ENCODE results near the gene ZNF8.
"Not testable (repeated sequence)": the region's sequence is repeated elsewhere in the genome, so short reads cannot be mapped to it uniquely, and the experiment has no call there.

Gene ZNF8

DNA sequence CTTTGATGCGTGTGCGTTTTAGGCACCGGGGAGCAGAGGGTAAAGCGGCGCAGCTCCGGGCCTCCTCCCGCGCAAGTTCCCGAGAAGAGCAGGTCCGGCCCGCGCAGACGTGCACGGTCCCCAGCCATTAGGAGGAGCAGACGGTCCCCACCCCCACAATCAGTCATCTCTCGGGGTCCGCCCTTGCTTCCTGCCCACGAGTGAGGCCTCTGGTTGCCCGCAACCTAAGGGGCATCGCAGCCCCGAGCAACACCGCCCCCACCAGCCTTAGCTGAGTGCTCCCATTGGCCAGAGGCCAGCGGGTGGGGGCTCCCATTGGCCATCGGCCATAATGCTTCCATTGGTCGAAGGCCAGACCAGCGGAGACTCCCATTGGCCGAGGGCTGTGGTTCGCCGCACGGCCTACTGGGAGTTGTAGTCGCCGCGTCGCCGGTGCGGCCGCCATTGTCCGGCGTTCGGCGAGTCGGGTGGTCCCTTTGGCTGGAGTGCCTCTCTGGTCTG, at the start of gene ZNF8:
TSS of gene ZNF8 (plus strand) at position 415 of the 501 bp plus-strand sequence. CDS start 127 bp downstream, outside the sequence.
- in situ Hi-C loops (cut with MboI; ENCODE audit: low sequenced_read_pairs), result no loop called here

DNA sequence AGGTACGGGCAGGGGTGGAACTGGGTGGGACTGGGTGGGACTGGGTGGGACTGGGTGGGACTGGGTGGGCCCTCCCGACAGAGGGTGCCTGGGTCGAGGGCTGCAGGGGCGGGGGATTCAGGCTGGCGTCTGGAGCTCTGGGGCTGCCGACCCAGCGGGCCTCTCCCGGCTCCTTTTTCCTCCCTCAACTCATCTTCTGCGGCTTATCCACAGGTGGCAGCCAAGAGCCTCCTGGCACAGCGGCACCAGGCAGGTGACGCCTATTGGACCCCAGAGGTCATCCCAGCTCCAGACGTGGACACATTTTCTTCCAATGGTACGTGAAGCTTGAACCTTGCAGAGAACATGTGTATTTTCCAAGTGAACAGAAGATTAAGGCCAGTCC, 49.5 kb upstream of the ZNF8 start:
- in situ Hi-C loops (cut with MboI; ENCODE audit: low sequenced_read_pairs), result no loop called here

DNA sequence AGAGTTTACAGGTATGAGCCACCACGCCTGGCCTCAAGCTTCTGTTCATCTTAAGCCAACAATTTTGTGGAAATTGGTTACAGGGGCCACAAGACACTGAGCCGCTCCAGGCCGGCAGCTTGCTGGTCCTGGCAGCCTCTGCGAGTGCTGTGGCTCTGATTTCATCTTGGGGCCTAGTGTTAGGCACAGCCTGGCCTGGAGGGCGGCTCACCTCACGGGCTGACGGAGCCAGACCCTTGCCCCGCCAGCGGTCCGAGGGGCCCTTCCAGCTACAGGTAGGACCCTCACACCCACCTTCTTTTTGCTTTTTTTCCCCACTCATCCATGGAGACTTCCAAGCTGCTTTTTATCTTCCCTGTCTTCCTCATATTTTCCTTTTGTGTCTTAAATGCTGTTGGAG, 41.4 kb upstream of the ZNF8 start:
- in situ Hi-C loops (cut with MboI; ENCODE audit: low sequenced_read_pairs), result no loop called here

DNA sequence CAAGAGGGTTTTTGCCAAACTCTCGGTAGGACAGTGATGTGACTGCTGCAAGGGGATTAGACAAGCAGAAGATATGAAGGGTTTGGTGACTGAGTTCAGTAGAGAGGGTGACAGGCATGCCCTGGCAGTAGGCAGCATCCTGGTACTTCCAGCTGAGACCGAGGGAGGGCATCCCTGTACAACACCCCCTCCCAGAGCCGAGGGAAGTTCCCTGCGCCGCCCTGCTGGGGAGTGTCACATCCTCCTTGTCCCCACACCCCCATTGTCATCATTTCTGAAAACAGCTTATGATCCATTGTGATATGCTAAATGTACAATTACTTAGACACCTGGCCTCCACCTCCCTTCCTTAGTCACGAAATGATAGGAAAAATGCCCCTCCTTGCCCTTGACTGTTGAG, 35.4 kb upstream of the ZNF8 start:
- in situ Hi-C loops (cut with MboI; ENCODE audit: low sequenced_read_pairs), result no loop called here

DNA sequence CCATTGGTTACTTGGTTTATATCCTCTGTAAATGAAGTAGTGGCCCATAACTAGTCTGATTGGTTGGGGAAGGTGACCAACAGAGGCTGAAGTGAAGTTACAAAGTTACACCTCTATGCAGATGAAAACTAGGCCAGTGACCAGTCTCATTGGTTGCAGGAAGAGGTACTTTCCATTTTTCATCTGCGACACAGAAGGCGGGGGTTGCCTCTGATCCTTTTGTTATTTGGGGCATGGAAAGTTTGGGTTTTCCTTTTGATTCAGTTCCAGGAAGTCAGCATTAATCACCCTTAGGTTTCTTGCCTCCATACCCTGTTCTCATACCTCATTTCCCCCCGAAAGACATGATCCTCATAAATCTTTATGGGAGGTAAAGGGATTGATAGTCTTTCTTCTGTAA, 29.9 kb upstream of the ZNF8 start:
- in situ Hi-C loops (cut with MboI; ENCODE audit: low sequenced_read_pairs), result no loop called here

DNA sequence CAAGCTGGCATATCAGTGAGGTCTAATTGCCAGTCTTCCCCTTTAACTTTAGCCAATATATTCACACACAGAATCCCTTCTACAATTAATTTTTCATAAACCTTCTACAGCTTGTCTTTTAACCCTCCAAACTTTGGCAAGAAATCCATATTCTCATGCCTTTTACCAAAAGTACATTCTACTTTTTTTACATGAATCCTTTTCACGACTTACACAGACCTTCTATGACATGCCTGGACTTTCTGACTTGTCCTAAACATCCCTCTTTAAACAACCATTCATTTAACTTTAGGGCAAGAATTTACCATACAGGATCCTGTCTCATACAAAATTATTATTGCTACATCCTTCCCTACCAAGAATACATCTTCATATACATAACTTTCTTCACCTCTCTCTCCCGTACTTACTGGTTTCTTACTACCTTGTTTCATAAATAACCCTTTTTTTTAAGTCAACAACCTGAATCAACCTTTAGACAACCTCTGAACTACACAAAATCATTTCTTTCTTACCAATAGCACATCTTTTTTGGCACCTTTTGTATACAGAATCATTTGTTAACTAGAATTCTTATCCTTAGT, 26.6 kb upstream of the ZNF8 start:
- in situ Hi-C loops (cut with MboI; ENCODE audit: low sequenced_read_pairs), result no loop called here

DNA sequence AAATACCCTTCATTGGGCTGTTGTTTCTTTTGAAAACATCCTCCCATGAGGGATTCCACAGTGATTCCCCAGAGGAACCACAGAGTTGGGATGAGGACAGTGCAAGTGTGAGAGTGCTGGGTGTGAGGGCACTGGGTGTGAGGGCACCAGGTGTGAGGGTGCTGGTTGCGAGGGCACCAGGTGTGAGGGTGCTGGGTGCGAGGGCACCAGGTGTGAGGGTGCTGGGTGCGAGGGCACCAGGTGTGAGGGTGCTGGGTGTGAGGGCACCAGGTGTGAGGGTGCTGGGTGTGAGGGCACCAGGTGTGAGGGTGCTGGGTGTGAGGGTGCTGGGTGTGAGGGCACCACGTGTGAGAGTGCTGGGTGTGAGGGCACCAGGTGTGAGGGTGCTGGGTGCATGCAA, 20.5 kb upstream of the ZNF8 start:
- in situ Hi-C loops (cut with MboI; ENCODE audit: low sequenced_read_pairs), result not testable (repeated sequence)

DNA sequence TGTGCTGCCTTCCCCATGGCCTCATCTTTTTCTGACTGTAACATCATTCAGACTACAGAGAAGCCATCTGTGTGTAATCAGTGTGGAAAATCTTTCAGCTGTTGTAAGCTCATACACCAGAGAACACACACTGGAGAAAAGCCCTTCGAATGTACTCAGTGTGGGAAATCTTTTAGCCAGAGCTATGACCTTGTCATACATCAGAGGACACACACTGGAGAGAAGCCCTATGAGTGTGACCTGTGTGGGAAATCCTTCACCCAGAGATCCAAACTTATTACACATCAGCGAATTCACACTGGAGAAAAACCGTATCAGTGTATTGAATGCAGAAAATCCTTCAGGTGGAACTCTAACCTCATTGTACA, 17.2 kb upstream of the ZNF8 start:
- in situ Hi-C loops (cut with MboI; ENCODE audit: low sequenced_read_pairs), result no loop called here

DNA sequence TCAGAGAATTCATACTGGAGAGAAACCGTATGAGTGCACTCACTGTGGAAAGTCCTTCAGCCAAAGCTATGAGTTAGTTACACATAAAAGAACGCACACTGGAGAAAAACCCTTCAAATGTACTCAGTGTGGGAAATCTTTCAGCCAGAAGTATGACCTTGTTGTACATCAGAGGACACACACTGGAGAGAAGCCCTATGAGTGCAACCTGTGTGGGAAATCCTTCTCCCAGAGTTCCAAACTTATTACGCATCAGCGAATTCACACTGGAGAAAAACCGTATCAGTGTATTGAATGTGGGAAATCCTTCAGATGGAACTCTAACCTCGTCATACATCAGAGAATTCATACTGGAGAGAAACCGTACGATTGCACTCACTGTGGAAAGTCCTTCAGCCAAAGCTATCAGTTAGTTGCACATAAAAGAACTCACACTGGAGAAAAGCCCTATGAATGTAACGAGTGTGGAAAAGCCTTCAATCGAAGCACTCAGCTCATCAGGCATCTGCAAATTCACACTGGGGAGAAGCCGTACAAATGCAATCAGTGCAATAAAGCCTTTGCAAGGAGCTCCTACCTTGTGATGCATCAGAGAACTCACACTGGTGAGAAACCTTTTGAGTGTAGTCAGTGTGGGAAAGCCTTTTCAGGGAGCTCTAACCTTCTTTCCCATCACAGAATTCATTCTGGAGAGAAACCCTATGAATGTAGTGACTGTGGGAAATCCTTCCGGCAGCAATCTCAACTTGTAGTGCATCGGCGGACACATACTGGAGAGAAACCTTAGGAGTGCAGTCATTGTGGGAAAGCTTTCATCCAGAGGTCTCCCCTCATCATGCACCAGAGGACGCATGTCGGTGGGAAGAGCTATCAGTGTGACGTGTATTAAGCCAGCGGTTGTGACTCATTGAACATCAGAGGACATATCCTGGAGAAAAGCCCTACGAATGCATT, 16.5 kb upstream of the ZNF8 start:
- in situ Hi-C loops (cut with MboI; ENCODE audit: low sequenced_read_pairs), result no loop called here

DNA sequence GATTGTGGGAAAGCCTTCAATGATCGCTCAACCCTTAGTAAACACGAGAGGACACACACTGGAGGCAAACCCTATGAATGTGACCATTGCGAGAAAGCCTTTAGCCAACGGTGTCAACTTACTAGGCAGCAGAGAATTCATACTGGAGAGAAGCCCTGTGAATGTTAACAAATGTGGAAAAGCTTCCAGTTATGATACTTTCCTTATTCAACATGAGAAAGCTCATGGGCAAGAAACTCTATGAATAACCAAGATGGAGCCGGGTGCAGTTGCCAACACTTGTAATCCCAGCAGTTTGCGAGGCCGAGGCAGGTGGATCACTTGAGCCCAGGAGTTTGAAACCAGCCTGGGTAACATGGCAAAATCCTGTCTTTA, 15.8 kb upstream of the ZNF8 start:
- in situ Hi-C loops (cut with MboI; ENCODE audit: low sequenced_read_pairs), result no loop called here

DNA sequence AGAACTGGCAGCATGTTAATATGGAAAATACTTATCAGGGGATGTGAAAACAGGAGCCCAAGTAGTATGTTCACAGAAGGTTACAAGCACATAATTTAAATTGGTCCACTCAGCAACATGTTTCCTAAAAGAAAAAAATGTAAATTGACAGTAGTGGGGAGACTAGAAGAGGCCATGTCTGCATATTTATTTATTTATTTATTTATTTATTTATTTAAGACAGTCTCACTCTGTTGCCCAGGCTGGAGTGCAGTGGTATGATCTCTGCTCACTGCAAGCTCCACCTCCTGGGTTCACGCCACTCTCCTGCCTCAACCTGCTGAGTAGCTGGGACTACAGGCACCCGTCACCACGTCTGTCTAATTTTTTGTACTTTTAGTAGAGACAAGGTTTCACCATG, 13.7 kb upstream of the ZNF8 start:
- in situ Hi-C loops (cut with MboI; ENCODE audit: low sequenced_read_pairs), result no loop called here

DNA sequence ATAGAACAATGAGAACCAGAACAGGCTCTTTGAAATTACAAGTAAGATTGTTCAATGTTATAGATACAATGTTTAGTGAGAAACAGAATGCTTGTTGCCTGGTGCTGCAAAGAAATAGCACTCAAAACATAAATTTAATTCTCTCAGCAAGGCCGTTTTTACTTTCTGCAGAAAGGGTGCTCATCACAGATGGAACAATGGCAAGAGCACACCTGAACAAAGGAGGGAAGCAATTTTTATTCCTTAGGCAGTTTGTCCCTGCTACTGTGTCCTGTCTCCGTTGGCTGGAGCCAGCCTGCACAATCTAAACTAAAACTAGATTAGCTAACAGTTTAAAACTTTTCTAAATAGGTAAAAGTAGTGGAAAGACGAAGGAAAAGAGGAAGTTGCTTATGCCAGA, 10.4 kb upstream of the ZNF8 start:
- in situ Hi-C loops (cut with MboI; ENCODE audit: low sequenced_read_pairs), result no loop called here

DNA sequence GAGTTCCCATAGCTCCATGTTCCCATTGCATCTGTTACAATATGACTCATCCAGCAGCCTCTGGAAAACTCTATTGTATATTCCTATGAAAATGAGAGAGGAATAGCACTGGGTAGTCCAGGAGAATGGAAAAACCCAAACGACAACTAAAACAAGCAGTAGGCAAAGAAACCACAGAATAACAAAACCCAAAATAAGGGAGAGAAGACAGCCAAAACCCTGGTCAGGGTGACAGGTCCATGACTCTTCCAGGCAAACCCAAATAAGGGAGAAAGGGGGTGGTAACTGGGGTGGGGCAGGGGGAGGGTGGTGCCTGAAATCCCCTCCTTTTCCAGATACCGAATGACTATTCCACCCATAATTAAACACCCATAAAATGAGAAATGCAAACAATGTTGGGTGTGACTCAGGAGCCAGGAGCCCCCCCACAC, 4.0 kb upstream of the ZNF8 start:
- in situ Hi-C loops (cut with MboI; ENCODE audit: low sequenced_read_pairs), result no loop called here

DNA sequence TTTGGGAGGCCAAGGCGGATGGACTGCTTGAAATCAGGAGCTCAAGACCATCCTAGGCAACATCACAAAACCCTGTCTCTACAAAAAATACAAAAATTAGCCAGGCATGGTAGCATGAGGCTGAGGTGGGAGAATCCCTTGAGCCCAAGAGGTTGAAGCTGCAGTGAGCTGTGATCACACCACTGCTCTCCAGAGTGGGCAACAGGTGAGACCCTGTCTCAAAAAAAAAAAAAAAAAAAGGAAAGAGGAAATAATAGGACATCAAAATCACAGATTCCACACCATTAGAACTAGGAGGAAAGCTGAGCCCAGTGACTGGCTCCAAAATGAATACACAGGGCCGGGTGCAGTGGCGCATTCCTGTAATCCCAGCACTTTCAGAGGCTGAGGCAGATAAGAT, 3.2 kb upstream of the ZNF8 start:
- in situ Hi-C loops (cut with MboI; ENCODE audit: low sequenced_read_pairs), result no loop called here

DNA sequence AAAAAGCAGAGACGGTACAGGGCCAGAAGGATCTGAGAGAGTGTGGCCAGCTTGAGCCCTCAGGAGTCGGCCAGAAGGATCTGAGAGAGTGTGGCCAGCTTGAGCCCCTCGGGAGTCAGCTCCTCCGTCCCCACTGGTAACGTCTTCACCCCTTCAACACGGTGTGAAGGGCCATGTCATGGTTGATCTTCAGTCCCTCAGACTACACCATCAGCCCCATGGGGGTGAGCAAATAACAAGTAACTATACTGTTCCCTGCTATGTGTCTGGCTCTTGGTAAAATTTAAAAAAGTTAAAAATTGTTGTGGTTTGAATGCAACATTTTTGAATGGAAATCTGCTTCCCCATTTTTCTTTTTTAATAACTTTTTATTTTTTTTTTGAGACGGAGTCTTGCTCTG, 1.6 kb upstream of the ZNF8 start:
- in situ Hi-C loops (cut with MboI; ENCODE audit: low sequenced_read_pairs), result no loop called here

DNA sequence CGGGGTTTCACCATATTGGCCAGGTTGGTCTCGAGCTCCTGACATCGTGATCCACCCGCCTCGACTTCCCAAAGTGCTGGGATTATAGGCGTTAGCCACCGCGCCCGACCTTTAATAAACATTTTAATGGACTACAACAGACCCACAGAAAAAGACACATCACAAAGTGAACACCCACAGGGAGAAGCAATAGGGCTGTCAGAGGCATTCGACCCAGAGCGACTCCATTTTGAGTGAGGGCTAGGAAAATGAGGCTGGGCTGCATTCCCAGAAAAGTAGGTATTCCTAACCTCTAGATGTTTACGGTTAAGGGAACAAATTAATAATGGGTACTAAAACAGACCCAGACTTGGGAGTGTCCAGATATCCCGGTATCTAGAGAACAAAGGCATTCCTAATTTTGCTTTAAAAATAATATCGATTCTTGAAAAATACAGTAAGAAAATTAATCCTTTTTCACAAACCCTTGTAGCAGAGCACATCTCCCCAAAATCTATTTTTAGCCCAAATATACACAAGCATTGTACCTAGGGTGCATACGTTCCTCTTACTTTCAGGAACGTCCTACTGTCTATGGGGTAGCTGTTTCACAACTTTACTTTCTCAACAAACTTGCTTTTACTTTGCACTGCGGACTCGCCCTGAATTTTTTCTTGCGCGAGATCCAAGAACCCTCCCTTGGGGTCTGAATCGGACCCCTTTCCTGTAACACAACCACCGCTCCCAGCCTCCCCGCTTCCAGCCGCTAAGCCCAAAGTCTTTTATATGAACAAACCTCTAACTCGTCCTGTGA, 811 bp upstream of the ZNF8 start:
- in situ Hi-C loops (cut with MboI; ENCODE audit: low sequenced_read_pairs), result no loop called here

DNA sequence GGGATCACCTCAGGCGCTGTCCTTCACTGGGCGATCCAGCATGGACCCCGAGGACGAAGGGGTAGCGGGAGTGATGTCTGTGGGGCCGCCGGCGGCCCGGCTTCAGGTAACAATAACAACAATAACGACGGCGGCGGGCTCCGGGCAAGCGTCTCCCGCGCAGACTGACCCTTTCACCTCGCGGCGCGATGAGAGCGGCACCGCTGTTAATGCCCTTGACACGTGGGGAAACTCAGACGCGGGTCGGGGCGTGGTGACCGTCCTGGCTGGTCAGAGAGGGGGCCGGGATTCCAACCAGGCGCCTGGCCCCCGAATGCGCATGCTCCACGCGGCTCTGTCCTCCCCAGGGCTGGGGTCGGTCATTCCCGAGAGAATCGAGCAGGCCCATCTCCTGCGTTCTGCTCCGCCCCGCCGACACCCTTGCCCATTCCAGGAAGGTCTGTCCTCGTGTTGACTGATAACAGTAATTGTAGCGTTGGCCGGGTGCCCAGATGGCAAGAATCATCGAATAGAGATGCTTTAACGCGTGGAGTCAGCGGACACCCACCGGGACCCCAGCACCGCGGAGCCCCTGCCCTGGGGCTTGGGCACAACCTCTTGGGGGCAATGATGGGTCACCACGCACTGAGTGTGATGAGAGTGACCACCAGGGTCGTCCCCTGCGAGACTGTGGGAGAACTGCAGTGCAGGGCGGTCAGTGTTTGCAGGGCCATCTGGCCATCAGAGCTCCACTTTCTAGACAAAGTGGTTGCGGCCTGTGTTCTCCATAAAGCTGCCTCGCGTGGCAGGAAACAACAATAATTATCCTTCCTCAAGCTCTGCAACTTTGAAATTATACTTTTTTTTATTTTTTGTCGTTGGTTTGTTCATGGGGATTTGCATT, 528 bp downstream of the ZNF8 start:
- in situ Hi-C loops (cut with MboI; ENCODE audit: low sequenced_read_pairs), result no loop called here

DNA sequence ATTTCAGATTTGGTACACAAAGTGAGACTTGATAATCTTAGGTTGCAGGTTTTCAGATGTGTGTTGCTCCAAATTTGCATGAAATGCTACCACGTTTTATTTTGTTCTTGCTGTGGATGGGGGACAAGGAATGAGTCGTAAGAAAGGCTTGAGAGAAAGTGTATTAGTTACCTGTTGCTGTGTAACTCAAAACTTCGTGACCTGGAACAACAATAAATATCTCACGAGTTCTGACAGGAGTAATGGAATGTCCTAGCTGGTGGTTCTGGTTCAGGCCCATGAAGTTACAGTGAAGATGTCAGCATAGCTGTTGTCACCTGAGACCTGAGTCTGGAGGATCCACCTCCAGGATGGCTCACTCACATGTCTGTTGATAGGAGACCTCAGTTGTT, 1.2 kb downstream of the ZNF8 start:
- in situ Hi-C loops (cut with MboI; ENCODE audit: low sequenced_read_pairs), result no loop called here

DNA sequence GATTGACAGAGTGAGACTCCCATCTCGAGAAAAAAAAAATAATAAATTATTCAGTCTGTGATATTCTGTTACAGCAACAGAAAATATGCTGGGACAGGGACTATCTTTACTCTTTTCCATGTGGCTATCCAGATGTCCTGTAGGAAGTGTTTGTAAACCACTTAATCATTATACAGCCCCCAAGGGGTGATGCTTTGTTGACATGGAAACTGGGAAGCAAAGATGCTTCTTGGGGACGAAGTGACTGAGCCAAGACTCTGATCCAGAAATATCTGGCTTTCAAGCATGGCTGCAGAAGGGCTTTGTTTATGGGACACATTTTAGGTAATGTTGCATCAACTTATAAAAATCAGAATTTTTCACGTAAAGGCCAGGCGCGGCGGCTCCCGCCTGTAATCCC, 5.4 kb downstream of the ZNF8 start:
- in situ Hi-C loops (cut with MboI; ENCODE audit: low sequenced_read_pairs), result no loop called here

DNA sequence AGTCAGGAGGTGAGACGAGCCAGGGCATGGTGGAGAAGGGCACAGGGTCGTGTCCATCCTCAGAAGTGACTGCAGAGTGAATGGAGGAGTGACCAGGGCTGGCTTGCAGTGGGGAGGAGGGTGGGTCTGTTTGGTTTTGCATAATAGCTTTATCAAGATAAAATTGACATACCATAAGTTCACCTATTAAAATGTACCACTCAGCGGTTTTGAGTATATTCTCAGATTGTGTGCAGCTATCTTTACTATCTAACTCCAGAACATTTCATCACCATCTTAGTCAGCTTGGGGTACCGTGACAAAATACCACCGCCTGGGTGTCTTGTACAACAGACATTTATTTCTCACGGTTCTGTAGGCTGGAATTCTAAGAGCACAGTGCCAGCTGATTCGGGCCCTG, 13.2 kb downstream of the ZNF8 start:
- in situ Hi-C loops (cut with MboI; ENCODE audit: low sequenced_read_pairs), result no loop called here
